GM12872 (cell line): ENCODE measurements around the gene TLE1.

Experiments used
- TF ChIP-seq, protein P1 (sequence below): IDR thresholded peaks from 3 replicates; pipeline ENCODE4 v1.5.1; 2011; ENCODE audit warnings: low read depth, mild to moderate bottlenecking, low read length, moderate library complexity; ENCODE audit not compliant: insufficient read depth

Gene TLE1

DNA sequence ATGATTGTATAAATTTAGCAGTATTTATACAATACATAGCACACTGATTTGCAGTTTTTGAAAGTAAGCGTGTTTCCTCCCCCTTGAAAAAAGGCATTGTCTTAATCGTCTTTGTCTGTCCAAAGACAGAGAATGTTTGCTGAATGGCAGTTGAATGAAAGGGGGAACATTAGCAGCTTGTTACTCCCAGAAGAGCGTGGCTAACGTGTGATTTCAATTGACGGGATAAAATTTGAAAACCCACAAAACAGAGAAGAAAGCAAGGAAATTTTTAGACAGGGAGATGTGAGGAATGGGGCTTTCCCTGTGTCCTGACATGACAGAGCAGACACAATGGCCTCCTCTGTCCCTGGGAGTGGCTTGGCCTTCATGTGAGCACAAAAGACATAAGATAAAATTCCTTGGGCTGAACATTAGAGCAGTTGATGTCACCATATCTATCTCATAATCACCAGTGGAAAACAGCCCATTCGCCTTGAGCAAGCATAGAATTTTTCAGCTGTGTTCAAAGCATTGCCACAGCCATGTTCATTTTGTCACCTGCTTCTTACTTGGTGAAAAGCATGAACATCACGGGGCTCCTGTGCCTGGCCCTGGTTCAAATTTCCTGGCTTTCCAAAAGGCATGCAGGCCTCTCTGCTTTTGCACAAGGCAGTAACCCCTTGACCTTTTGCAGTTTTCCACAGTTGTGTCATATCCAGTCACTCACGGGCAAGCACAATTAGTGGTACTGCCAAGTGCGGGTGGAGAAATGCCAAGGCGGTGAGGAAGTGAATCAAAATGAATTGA, 126.9 kb downstream of the TLE1 start:
- TF ChIP-seq, protein P1, sequence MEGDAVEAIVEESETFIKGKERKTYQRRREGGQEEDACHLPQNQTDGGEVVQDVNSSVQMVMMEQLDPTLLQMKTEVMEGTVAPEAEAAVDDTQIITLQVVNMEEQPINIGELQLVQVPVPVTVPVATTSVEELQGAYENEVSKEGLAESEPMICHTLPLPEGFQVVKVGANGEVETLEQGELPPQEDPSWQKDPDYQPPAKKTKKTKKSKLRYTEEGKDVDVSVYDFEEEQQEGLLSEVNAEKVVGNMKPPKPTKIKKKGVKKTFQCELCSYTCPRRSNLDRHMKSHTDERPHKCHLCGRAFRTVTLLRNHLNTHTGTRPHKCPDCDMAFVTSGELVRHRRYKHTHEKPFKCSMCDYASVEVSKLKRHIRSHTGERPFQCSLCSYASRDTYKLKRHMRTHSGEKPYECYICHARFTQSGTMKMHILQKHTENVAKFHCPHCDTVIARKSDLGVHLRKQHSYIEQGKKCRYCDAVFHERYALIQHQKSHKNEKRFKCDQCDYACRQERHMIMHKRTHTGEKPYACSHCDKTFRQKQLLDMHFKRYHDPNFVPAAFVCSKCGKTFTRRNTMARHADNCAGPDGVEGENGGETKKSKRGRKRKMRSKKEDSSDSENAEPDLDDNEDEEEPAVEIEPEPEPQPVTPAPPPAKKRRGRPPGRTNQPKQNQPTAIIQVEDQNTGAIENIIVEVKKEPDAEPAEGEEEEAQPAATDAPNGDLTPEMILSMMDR: no peak

DNA sequence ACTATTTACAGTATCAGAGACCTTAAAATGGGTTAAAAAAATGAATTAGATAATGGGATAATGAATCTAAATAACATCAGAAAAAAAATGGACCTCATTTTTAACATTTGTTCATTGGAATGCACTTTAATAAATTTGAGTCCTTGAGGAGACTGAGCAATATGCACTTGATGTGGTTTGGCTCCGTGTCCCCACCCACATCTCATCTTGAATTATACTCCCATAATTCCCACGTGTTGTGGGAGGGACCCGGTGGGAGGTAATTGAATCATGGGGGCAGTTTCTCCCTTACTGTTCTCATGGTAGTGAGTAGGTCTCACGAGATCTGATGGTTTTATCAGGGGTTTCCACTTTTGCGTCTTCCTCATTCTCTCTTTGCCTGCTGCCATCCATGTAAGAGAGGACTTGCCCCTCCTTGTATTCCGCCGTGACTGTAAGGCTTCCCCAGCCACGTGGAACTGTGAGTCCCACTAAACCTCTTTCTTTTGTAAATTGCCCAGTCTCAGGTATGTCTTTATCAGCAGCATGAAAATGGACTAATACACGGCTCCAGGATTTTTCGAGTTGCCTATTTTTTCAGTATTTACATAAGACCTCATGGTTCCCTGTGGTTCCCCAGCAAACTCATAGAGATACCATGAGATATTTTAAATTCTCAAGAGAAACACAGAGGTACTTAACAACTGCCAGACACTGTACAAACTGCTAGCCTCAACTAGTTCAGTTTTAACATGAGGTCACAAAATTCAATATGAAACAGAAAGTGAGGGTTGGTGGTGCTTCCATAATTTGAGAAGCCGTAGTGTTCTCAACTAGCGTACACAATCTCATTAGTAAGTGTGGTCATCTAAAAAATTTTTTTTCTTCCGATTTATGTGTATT, 128.3 kb downstream of the TLE1 start:
- TF ChIP-seq, protein P1: no peak

DNA sequence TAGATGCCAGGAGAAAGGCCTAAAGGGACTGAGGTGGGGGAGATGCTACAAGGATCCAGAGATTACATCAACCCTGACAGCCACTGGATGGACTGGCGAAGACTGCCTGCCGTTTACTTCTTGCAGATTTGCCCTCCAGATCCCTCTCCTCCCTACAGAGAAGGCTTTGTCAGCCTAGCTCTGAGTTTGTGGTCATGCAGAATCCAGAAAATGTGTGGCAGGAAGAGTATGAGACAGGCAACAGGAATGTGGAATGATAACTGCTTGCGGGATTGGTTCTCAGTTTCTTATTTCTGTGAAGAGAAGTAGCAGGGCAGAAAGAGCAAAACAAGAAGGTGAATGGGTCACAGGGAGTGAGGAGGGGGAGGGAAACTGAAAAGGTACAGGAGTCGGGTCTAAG, 129.6 kb downstream of the TLE1 start:
- TF ChIP-seq, protein P1: no peak

DNA sequence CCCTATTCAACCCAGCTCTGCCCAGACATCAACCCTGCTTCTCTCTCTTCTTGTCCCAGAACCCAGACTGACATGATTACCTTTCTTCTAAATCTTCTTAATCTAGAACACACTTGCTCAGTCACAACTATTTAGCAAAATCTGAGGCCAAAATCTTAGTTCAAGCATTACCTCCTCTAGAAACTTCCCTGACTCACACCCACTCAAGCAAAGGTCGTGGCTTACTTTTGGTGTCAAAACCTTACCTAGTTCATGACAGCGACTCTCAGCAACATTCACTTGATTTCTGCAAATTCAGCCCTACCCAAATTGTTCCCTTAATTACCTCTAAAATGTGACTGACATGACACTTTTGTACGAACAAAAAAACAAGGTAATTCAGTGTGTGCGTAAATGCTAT, 130.2 kb downstream of the TLE1 start:
- TF ChIP-seq, protein P1: no peak

DNA sequence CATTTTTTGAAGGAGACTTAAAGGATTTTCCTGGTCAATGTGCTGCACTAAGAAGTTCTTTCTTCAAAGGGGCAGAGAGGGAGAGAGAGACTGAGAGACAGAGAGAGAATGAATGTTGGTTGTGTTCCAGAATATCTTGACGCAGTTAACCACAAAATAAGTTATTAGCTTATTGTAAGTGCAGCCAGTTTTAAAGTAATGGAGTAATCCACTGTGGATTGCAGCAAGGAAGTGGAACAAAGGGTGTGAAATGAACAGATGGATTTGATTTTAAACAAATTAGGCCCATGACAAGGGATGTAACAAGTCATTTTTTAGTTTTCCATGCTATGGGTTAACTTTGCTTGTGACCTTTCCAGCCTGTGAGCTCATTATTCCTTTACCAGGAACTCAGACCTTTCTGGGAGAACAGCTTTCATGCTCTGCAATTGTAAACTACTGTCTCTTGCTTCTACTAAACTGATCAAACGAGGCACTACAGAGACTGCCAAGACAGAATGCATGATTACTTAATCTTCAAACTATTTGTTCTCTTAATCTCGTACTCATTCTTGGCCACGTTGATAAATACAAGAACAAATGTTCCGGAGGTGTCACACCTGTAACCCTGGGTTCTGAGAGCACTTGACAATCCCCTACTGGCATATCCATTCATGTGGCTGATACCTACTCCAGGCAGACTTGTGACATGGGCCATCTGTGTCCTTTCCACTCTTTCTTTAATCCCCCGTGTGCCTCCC, 131.1 kb downstream of the TLE1 start:
- TF ChIP-seq, protein P1: no peak

DNA sequence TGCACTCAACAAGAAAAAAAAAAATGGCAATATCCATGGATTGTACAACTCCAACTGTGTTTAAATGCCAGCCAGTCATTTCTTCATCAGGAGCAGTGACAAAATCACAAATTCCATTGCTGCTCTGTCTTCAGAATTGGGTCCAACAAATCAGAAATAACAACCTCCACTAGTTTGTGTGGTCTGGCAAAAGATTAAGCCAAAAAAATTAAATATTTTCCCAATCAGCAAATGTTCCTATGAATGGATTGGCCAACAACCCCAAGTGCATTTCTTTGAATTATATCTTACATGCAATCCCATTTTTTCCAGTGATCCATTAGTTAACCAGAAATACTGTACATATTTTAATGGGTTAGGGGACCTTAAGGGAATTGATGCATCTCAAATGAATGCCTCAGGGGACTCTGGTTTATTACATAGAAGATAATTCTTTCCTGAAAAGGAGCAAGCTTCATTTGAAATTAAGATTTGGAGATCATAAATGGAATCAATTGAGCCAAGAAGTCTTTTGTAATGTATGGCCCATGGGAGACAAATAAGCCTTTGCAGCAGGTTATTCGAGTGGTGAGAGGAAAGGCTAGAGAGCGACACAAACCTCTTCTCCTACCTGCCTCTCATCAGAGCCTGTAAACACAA, 131.8 kb downstream of the TLE1 start:
- TF ChIP-seq, protein P1: no peak
